ENCODE measurements around the gene NTM.

The NTM gene

DNA sequence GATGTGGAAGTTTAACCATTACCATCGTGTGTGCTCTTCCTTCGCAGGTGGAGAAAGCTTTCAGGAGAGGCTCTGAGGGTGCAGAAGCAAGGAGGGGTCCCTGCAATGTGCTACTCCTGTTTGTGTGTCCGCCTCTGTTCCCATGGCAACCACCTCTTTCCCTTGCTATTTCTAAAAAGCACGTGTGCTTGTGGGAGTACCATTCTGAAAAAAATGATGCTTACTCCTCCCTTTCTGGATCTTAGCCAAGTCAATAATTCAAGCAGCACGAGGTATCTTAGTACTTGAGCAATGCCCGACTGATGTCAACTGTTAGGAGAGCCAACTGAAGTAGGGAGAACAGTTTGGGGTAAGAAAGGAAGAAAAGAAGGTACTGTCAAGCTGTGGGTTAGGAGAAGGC lies 628.7 kb downstream of the NTM start:
- TF ChIP-seq CTCF (conservative IDR thresholded peaks at IDR 0.05; ENCODE audit: low read length): no peak
- H3K4me3 ChIP-seq (ENCODE audit: low read length): no peak overlapping the region
- peak; percentile 14 for DNase-seq (ENCODE audit: low read depth)

DNA sequence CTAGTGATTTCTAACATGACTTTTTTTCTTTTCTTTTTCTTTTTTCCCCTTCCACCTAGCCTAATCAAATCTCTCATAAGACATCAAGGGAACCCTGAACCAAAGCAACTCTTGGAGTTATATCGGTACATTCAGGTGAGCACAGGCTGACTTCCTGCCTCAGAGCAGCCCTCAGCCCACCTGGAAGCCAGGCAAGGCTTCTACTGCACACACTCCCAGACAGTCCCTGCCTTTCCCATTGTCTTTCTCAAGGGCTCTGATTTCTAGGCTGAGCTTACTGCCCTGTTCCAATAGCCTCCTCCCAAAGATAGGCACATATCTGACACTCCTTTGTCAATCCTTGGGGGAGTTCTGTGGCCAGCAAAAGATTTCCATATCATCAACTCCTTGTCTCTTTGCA lies 629.5 kb downstream of the NTM start:
- no peak overlapping the region for H3K4me3 ChIP-seq (ENCODE audit: low read length)
- no peak for TF ChIP-seq CTCF (conservative IDR thresholded peaks at IDR 0.05; ENCODE audit: low read length)
- no peak for DNase-seq (ENCODE audit: low read depth)

DNA sequence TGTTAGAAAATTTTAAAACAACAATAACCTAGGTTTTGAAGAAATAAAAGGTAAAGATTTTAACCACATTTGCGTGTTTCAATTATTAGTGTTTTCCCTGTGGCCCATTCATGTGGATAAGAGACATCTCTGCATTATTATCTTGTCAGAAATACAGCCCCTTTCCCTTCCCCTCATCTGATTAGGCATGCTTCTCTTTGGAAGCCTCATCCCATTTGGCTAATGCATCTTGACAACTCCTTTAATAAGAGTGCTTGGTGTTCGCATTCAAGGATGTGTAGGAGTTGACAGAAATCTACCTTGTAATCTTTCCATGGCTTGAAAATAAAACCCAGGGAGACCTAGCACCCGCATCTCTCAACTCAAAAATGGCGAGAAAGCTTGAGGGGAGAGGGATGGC lies 635.5 kb downstream of the NTM start:
- no peak overlapping the region for H3K4me3 ChIP-seq (ENCODE audit: low read length)
- no peak for TF ChIP-seq CTCF (conservative IDR thresholded peaks at IDR 0.05; ENCODE audit: low read length)

GRCh38 chr11:132006884-132007580 lies 636.6 kb downstream of the NTM start:
- no peak overlapping the region for H3K4me3 ChIP-seq (ENCODE audit: low read length)
- TF ChIP-seq CTCF (conservative IDR thresholded peaks at IDR 0.05; ENCODE audit: low read length): no peak
- no peak for DNase-seq (ENCODE audit: low read depth)

More for the DNA sequence above, 635.5 kb downstream of the NTM start:
- DNase-seq (ENCODE audit: low read depth): no peak

DNA sequence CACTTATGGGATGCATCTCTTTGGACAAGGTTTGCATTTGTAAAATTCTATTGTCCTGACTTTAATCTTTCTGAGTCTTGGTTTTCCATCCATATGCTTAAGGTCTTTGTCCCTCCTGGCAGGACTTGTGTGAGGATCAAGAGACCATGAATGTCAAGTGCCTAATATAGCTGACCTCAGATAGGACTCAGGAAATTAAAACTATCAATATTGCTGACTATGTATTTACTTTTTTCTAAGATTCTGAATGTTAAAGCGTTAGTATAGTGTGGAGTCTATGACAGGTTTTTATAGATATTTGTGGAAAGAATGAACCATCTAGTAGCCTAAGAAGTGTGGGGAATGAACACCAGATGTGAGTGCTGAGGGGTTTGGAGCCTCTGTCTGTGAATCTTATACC lies 637.8 kb downstream of the NTM start:
- DNase-seq (ENCODE audit: low read depth): no peak
- no peak for TF ChIP-seq CTCF (conservative IDR thresholded peaks at IDR 0.05; ENCODE audit: low read length)
- no peak overlapping the region for H3K4me3 ChIP-seq (ENCODE audit: low read length)

- DNase-seq (ENCODE audit: low read depth): no peak
- TF ChIP-seq CTCF (conservative IDR thresholded peaks at IDR 0.05; ENCODE audit: low read length): no peak
- H3K4me3 ChIP-seq (ENCODE audit: low read length): no peak overlapping the region
Measured at GRCh38 chr11:132008872-132009271, 638.5 kb downstream of the NTM start.

- no peak overlapping the region for H3K4me3 ChIP-seq (ENCODE audit: low read length)
- TF ChIP-seq CTCF (conservative IDR thresholded peaks at IDR 0.05; ENCODE audit: low read length): no peak
- no peak for DNase-seq (ENCODE audit: low read depth)
Measured at GRCh38 chr11:132020001-132020400, 649.6 kb downstream of the NTM start.
